CD4-positive, alpha-beta T cell treated with Interleukin-10 for 1 hour (primary cell): Measurements from ENCODE around the gene ANKRD16.
"Not testable (repeated sequence)": the region's sequence is repeated elsewhere in the genome, so short reads cannot be mapped to it uniquely, and the experiment has no call there.

Source experiments
- DNase-seq: peaks from one replicate; pipeline ENCODE4 v3.0.0-alpha.2; 2020

The ANKRD16 gene

GRCh38 chr10:5871596-5871995 is 18.1 kb downstream of the ANKRD16 start:
- DNase-seq, result no peak

- DNase-seq, result no peak
Observed at GRCh38 chr10:5869156-5869555, 20.5 kb downstream of the ANKRD16 start.

GRCh38 chr10:5868383-5868782 is 21.3 kb downstream of the ANKRD16 start:
- DNase-seq, result not testable (repeated sequence)

GRCh38 chr10:5867091-5867615 is 22.5 kb downstream of the ANKRD16 start:
- DNase-seq, result not testable (repeated sequence)

- not testable (repeated sequence) for DNase-seq
Observed at GRCh38 chr10:5866451-5867081, 23.1 kb downstream of the ANKRD16 start.

GRCh38 chr10:5862981-5863685 is 26.6 kb downstream of the ANKRD16 start:
- DNase-seq, result not testable (repeated sequence)

GRCh38 chr10:5862360-5862961 is 27.2 kb downstream of the ANKRD16 start:
- no peak for DNase-seq

GRCh38 chr10:5860066-5860465 is 29.6 kb downstream of the ANKRD16 start:
- DNase-seq, result no peak

- DNase-seq, result no peak
Observed at GRCh38 chr10:5858811-5859210, 30.9 kb downstream of the ANKRD16 start.

GRCh38 chr10:5856701-5857004 is 33.0 kb downstream of the ANKRD16 start:
- no peak for DNase-seq

GRCh38 chr10:5855979-5856700 is 33.6 kb downstream of the ANKRD16 start:
- no peak for DNase-seq

- no peak for DNase-seq
Observed at GRCh38 chr10:5854131-5854475, 35.6 kb downstream of the ANKRD16 start.

GRCh38 chr10:5846667-5847066 is 43.0 kb downstream of the ANKRD16 start:
- DNase-seq, result not testable (repeated sequence)

- DNase-seq, result no peak
Observed at GRCh38 chr10:5844345-5845055, 45.2 kb downstream of the ANKRD16 start.

GRCh38 chr10:5843686-5844344 is 45.9 kb downstream of the ANKRD16 start:
- DNase-seq, result no peak

- no peak for DNase-seq
Observed at GRCh38 chr10:5841965-5842364, 47.7 kb downstream of the ANKRD16 start.

- DNase-seq, result no peak
Observed at GRCh38 chr10:5840314-5841307, 49.1 kb downstream of the ANKRD16 start.

GRCh38 chr10:5836181-5836580 is 53.5 kb downstream of the ANKRD16 start:
- not testable (repeated sequence) for DNase-seq

GRCh38 chr10:5835446-5836095 is 54.1 kb downstream of the ANKRD16 start:
- DNase-seq, result no peak

- no peak for DNase-seq
Observed at GRCh38 chr10:5833814-5834213, 55.9 kb downstream of the ANKRD16 start.
